GM12892 (cell line): Measurements from ENCODE around the gene NELL2.

Source experiments
- POLR2A ChIP-seq: IDR thresholded peaks from 2 replicates; pipeline ENCODE4 v1.6.1; 2011; ENCODE audit warnings: low read depth, low read length, control low read depth
- POLR2AphosphoS5 ChIP-seq: IDR thresholded peaks from 2 replicates; pipeline ENCODE4 v1.6.1; 2011; ENCODE audit warnings: low read depth, low read length, control low read depth

- TF ChIP-seq POLR2A (no peak), POLR2AphosphoS5 (no peak)
Measured at GRCh38 chr12:44839785-44840184, 36.3 kb downstream of the NELL2 start.
